ENCODE measurements around the gene DSCAML1. TPM values are rescaled to one million over a fixed set of nuclear protein-coding genes. Genes with fewer than 3 reads are reported as not detected.

The DSCAML1 gene
- total RNA-seq, 1 donor: not detected

- DNase-seq (ENCODE audit: low read depth): no peak
- no peak overlapping the region for H3K4me3 ChIP-seq (ENCODE audit: low read depth, low read length)
- TF ChIP-seq CTCF (IDR thresholded peaks at IDR 0.05; ENCODE audit: insufficient read depth, low read depth, low read length): no peak
These were observed 358.5 kb downstream of the DSCAML1 start for GRCh38 chr11:117438371-117439000.

GRCh38 chr11:117437791-117438130 is 359.3 kb downstream of the DSCAML1 start:
- no peak for DNase-seq (ENCODE audit: low read depth)
- H3K4me3 ChIP-seq (ENCODE audit: low read depth, low read length): no peak overlapping the region
- TF ChIP-seq CTCF (IDR thresholded peaks at IDR 0.05; ENCODE audit: insufficient read depth, low read depth, low read length): no peak

- no peak for TF ChIP-seq CTCF (IDR thresholded peaks at IDR 0.05; ENCODE audit: insufficient read depth, low read depth, low read length)
- DNase-seq (ENCODE audit: low read depth): no peak
- no peak overlapping the region for H3K4me3 ChIP-seq (ENCODE audit: low read depth, low read length)
These were observed 359.8 kb downstream of the DSCAML1 start for GRCh38 chr11:117437041-117437790.

- DNase-seq (ENCODE audit: low read depth): no peak
- no peak for TF ChIP-seq CTCF (IDR thresholded peaks at IDR 0.05; ENCODE audit: insufficient read depth, low read depth, low read length)
- H3K4me3 ChIP-seq (ENCODE audit: low read depth, low read length): no peak overlapping the region
These were observed 361.7 kb downstream of the DSCAML1 start for GRCh38 chr11:117435326-117435725.

GRCh38 chr11:117434481-117434880 is 362.5 kb downstream of the DSCAML1 start:
- no peak overlapping the region for H3K4me3 ChIP-seq (ENCODE audit: low read depth, low read length)
- TF ChIP-seq CTCF (IDR thresholded peaks at IDR 0.05; ENCODE audit: insufficient read depth, low read depth, low read length): no peak
- DNase-seq (ENCODE audit: low read depth): no peak

GRCh38 chr11:117433717-117434116 is 363.3 kb downstream of the DSCAML1 start:
- no peak overlapping the region for H3K4me3 ChIP-seq (ENCODE audit: low read depth, low read length)
- no peak for TF ChIP-seq CTCF (IDR thresholded peaks at IDR 0.05; ENCODE audit: insufficient read depth, low read depth, low read length)
- no peak for DNase-seq (ENCODE audit: low read depth)
